Measurements from ENCODE around the gene PYCR2.

DNA sequence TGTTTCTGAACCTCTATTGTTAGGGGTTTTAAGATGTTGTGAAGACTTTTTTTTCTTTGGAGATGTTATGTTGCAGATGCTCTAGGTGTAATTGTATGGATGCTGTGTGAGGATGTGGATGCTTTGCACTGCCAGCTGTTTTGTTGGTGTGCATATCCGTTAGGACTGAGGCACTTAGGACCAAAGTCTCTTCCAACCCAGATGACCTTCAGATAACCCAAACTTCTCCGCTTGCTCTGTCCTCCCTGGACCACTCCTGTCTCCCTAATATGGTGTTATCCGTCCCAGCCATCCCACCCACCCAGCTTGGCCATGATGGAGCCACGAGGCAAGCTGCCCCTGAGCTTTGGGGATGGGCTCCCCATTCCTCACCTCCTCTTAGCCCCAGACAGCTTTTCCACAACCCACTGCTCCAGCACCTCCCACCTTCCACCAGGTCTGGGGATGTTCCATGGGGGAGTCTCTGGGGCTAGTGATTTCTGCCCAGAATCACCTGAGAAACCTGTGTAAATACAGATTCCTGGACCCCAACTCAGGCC is 22.1 kb upstream of the PYCR2 start:
- TF ChIP-seq POLR2A (IDR thresholded peaks at IDR 0.05; ENCODE audit: low read depth, low read length) (no peak), TAF1 (IDR thresholded peaks at IDR 0.05; ENCODE audit: low read depth, low read length) (no peak), POLR2AphosphoS5 (IDR thresholded peaks at IDR 0.05; ENCODE audit: low read depth, low read length) (no peak)
